Measurements from ENCODE around the gene FAIM. TPM values are rescaled to one million over a fixed set of nuclear protein-coding genes. Genes with fewer than 3 reads are reported as not detected.

Gene FAIM
- polyA plus RNA-seq, 1 of the 3 experiments (the other 2 are of a cell fraction) = 3.0 TPM

DNA sequence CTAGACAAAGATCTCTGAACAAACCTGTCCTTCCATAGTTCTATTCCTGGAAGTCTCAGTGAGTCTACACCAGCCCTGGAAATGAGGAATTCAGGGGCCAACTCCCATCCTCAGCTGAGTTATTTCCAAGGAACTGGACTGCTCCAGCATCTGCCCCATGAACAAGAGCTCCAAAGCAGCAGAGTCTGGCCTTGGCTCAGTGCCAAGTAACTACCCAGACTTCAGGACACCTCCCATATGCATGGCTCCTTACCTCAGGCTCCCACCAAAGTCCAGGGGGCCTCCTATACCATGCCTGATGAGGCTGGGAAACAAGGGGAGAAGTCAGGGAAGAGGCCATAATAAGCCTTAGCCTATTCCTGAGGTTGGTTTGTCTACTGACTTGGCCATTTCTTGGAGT lies 45.0 kb downstream of the FAIM start:
- no peaks in the 10 kb centered on the region for H3K4me1 ChIP-seq (ENCODE audit: control insufficient read depth in 1 of 2, insufficient read depth in 2 of 2, low read depth in 1 of 2, low read length in 1 of 2)
- no peak overlapping the region for H3K4me2 ChIP-seq
- H3K9ac ChIP-seq = no peak overlapping the region
- no peaks in the 10 kb centered on the region for H3K79me2 ChIP-seq (ENCODE audit: insufficient read depth)
- no peak overlapping the region for H2AFZ ChIP-seq (ENCODE audit: low read depth)
- CTCF ChIA-PET = interaction anchor here (1.1 to 1.9 kb wide), 2 partner anchors 59 to 262 kb away, joined by 4 to 5 read pairs; no protein-coding TSS in a partner anchor
- POLR2A ChIA-PET = no interaction called here
- no peaks in the 10 kb centered on the region for H3K27me3 ChIP-seq (ENCODE audit: insufficient read depth)
- no peak overlapping the region for H3K4me3 ChIP-seq (ENCODE audit: low read depth in 2 of 2, low read length in 1 of 2)
- peaks cover 31 to 33% of the 10 kb centered on the region in 2 experiments for H3K36me3 ChIP-seq (replicated peaks in 1 of 2; ENCODE audit: control insufficient read depth in 1 of 2, insufficient read depth in 2 of 2, low read length in 1 of 2)
- no peaks in the 10 kb centered on the region for H3K9me3 ChIP-seq
- H4K20me1 ChIP-seq (ENCODE audit: insufficient read depth) = no peaks in the 10 kb centered on the region
- H3K27ac ChIP-seq (ENCODE audit: low read depth in 2 of 2, low read length in 1 of 2) = no peak overlapping the region
- peak; percentile 11 for DNase-seq
- H3F3A ChIP-seq (replicated peaks; ENCODE audit: insufficient read depth) = no peaks in the 10 kb centered on the region
- H3K9me2 ChIP-seq = no peaks in the 10 kb centered on the region
- TF ChIP-seq, protein P1, sequence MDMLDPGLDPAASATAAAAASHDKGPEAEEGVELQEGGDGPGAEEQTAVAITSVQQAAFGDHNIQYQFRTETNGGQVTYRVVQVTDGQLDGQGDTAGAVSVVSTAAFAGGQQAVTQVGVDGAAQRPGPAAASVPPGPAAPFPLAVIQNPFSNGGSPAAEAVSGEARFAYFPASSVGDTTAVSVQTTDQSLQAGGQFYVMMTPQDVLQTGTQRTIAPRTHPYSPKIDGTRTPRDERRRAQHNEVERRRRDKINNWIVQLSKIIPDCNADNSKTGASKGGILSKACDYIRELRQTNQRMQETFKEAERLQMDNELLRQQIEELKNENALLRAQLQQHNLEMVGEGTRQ (IDR thresholded peaks at IDR 0.05; ENCODE audit: borderline replicate concordance, low read depth, low read length) = no peak
- TF ChIP-seq NFIC (IDR thresholded peaks at IDR 0.05; ENCODE audit: borderline replicate concordance) = peak; percentile 67

DNA sequence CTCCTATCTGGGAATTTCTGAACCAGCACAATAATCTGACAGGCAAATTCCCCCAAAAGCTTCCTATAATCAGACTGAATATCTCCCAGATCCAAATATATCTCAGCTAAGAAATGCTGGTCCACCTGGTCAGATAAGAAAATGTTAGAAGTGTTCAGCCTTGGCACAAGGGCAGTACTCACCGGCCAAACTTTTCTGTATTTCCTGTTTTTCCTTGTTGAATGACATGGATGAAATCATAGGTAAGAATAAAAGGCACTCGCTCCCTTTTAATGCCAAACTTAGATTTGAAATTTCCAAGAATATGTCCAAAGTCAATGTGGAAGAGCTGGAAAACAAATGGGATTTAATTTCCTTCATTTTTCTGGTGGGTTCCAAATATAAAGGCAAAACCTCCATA lies 48.9 kb downstream of the FAIM start:
- CTCF ChIA-PET = interaction anchor here (1.2 kb wide), 1 partner anchor 258 kb away, joined by 4 read pairs; no protein-coding TSS in a partner anchor
- TF ChIP-seq RCOR1 (IDR thresholded peaks at IDR 0.05; ENCODE audit: low read length) = no peak
- no peak for TF ChIP-seq MXI1 (IDR thresholded peaks at IDR 0.05; ENCODE audit: low read depth, low read length)
- no peak for TF ChIP-seq FOXM1 (IDR thresholded peaks at IDR 0.05; ENCODE audit: low read depth)
- TF ChIP-seq EP300 (IDR thresholded peaks at IDR 0.05; ENCODE audit: borderline replicate concordance in 1 of 2, low read depth in 1 of 2, low read length in 1 of 2) = no peak
- TF ChIP-seq ELF1 (IDR thresholded peaks at IDR 0.05) = no peak
- TF ChIP-seq TCF12 (IDR thresholded peaks at IDR 0.05) = no peak
- TF ChIP-seq GABPA (IDR thresholded peaks at IDR 0.05; ENCODE audit: low read depth) = no peak
- TF ChIP-seq, protein P2, sequence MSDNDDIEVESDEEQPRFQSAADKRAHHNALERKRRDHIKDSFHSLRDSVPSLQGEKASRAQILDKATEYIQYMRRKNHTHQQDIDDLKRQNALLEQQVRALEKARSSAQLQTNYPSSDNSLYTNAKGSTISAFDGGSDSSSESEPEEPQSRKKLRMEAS (IDR thresholded peaks at IDR 0.05; ENCODE audit: low read depth) = no peak
- no peak for TF ChIP-seq TEAD4 (IDR thresholded peaks at IDR 0.05; ENCODE audit: borderline replicate concordance, insufficient read depth)
- TF ChIP-seq, protein P3, sequence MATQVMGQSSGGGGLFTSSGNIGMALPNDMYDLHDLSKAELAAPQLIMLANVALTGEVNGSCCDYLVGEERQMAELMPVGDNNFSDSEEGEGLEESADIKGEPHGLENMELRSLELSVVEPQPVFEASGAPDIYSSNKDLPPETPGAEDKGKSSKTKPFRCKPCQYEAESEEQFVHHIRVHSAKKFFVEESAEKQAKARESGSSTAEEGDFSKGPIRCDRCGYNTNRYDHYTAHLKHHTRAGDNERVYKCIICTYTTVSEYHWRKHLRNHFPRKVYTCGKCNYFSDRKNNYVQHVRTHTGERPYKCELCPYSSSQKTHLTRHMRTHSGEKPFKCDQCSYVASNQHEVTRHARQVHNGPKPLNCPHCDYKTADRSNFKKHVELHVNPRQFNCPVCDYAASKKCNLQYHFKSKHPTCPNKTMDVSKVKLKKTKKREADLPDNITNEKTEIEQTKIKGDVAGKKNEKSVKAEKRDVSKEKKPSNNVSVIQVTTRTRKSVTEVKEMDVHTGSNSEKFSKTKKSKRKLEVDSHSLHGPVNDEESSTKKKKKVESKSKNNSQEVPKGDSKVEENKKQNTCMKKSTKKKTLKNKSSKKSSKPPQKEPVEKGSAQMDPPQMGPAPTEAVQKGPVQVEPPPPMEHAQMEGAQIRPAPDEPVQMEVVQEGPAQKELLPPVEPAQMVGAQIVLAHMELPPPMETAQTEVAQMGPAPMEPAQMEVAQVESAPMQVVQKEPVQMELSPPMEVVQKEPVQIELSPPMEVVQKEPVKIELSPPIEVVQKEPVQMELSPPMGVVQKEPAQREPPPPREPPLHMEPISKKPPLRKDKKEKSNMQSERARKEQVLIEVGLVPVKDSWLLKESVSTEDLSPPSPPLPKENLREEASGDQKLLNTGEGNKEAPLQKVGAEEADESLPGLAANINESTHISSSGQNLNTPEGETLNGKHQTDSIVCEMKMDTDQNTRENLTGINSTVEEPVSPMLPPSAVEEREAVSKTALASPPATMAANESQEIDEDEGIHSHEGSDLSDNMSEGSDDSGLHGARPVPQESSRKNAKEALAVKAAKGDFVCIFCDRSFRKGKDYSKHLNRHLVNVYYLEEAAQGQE (IDR thresholded peaks at IDR 0.05; ENCODE audit: low read depth, low read length) = no peak
- no peak for TF ChIP-seq JUND (IDR thresholded peaks at IDR 0.05)
- no peak for TF ChIP-seq RXRA (IDR thresholded peaks at IDR 0.05; ENCODE audit: borderline replicate concordance, low read depth)
- TF ChIP-seq TAF1 (IDR thresholded peaks at IDR 0.05; ENCODE audit: borderline replicate concordance, low read depth, low read length) = no peak
- TF ChIP-seq RFX5 (IDR thresholded peaks at IDR 0.05; ENCODE audit: low read length) = no peak
- no peak for TF ChIP-seq YY1 (IDR thresholded peaks at IDR 0.05; ENCODE audit: low read depth)
- TF ChIP-seq POLR2AphosphoS5 (IDR thresholded peaks at IDR 0.05; ENCODE audit: low read depth, low read length) = no peak
- TF ChIP-seq SMC3 (IDR thresholded peaks at IDR 0.05; ENCODE audit: low read depth, low read length) = no peak
- TF ChIP-seq FOXJ3 (CRISPR knock-in tag; IDR thresholded peaks at IDR 0.05) = no peak

More for the DNA sequence above, 48.9 kb downstream of the FAIM start:
- Histone ChIP-seq H3K9ac (no peak overlapping the region), H3K9me2 (no peaks in the 10 kb centered on the region), H3K27ac (ENCODE audit: low read depth in 2 of 2, low read length in 1 of 2) (no peak overlapping the region), H2AFZ (ENCODE audit: low read depth) (no peak overlapping the region), H3K4me3 (ENCODE audit: low read depth in 2 of 2, low read length in 1 of 2) (no peak overlapping the region), H3K4me1 (ENCODE audit: control insufficient read depth in 1 of 2, insufficient read depth in 2 of 2, low read depth in 1 of 2, low read length in 1 of 2) (no peaks in the 10 kb centered on the region), H3F3A (replicated peaks; ENCODE audit: insufficient read depth) (no peaks in the 10 kb centered on the region), H3K27me3 (ENCODE audit: insufficient read depth) (no peaks in the 10 kb centered on the region), H3K4me2 (no peak overlapping the region), H4K20me1 (ENCODE audit: insufficient read depth) (no peaks in the 10 kb centered on the region), H3K36me3 (replicated peaks in 1 of 2; ENCODE audit: control insufficient read depth in 1 of 2, insufficient read depth in 2 of 2, low read length in 1 of 2) (peaks cover 14 to 31% of the 10 kb centered on the region in 2 experiments), H3K79me2 (ENCODE audit: insufficient read depth) (no peaks in the 10 kb centered on the region), H3K9me3 (no peaks in the 10 kb centered on the region)
- DNase-seq = no peak
- 95% methylated on average over 2 of the region's 2 CpGs for WGBS (ENCODE audit: low lambda C conversion rate)
- POLR2A ChIA-PET = no interaction called here

Measured in SK-N-SH (cell line).